ENCODE data around the gene NHERF2.

GRCh38 chr16:2004795-2005517 is 21.7 kb upstream of the NHERF2 start:
- TF ChIP-seq CTCF (IDR thresholded peaks at IDR 0.05; ENCODE audit: low read depth, low read length) (no peak), POLR2A (IDR thresholded peaks at IDR 0.05; ENCODE audit: extremely low read depth, insufficient read length) (no peak), MAX (IDR thresholded peaks at IDR 0.05; ENCODE audit: low read depth, low read length) (no peak), MYC (IDR thresholded peaks at IDR 0.05; ENCODE audit: low read depth, low read length) (no peak)

Data from NB4 (cell line).